Activated CD8-positive, alpha-beta T cell treated with anti-CD3 and anti-CD28 coated beads for 36 hours (primary cell): ENCODE results near the gene TAB2. TPM values are rescaled to one million over a fixed set of nuclear protein-coding genes. Genes with fewer than 3 reads are reported as not detected.

ENCODE experiments used
- ATAC-seq: fragments of 200-7000 bp; cut with Tn5 transposase; one replicate; pipeline ENCODE4 v1.10.0; 2021; ENCODE audit warnings: mild to moderate bottlenecking, moderate library complexity
- CTCF ChIA-PET: fragments of 350-600 bp; sonication (Branson Sonifier 250); formaldehyde crosslinking; loops from one replicate; lab custom pipeline; 2021; ENCODE audit warnings: antibody characterized with exemption; lab: Charles Lee
- POLR2A ChIA-PET: fragments of 350-600 bp; sonication (Branson Sonifier 250); formaldehyde crosslinking; loops from one replicate; lab custom pipeline; 2021; ENCODE audit warnings: antibody characterized with exemption; lab: Charles Lee
- DNase-seq: peaks from one replicate; pipeline ENCODE4 v3.0.0-alpha.2; 2020
- H3K27ac Mint-ChIP-seq: one replicate; pipeline ENCODE4 v1.8.0; 2021; ENCODE audit warnings: mild to moderate bottlenecking, mixed read lengths
- H3K27me3 Mint-ChIP-seq: one replicate; pipeline ENCODE4 v1.8.0; 2021; ENCODE audit warnings: mixed read lengths
- H3K36me3 Mint-ChIP-seq: one replicate; pipeline ENCODE4 v1.8.0; 2021; ENCODE audit warnings: low read depth, mixed read lengths
- H3K4me1 Mint-ChIP-seq: one replicate; pipeline ENCODE4 v1.8.0; 2021; ENCODE audit warnings: low read depth, mixed read lengths
- H3K4me3 Mint-ChIP-seq: one replicate; pipeline ENCODE4 v1.8.0; 2021; ENCODE audit warnings: mild to moderate bottlenecking, moderate library complexity, mixed read lengths
- H3K9me3 Mint-ChIP-seq: one replicate; pipeline ENCODE4 v1.8.0; 2021; ENCODE audit warnings: mixed read lengths
- intact Hi-C: fragments of 100-400 bp; cut with micrococcal nuclease; formaldehyde crosslinking; loops from one replicate; pipeline ENCODE4 v1.10.0; 2022
- total RNA-seq, 2 experiments: library from RNA; stranded (reverse); gene quantifications; one replicate each; pipeline ENCODE4 v1.2.3, GENCODE V29; 2021
- TF ChIP-seq, protein P1 (sequence below): fragments of 200-600 bp; IDR thresholded peaks from one replicate; pipeline ENCODE4 v1.8.0; 2022; ENCODE audit warnings: antibody characterized with exemption, mild to moderate bottlenecking

The TAB2 gene
- total RNA-seq, 2 experiments from 2014 or later, result 64.8 to 69.1 TPM

DNA sequence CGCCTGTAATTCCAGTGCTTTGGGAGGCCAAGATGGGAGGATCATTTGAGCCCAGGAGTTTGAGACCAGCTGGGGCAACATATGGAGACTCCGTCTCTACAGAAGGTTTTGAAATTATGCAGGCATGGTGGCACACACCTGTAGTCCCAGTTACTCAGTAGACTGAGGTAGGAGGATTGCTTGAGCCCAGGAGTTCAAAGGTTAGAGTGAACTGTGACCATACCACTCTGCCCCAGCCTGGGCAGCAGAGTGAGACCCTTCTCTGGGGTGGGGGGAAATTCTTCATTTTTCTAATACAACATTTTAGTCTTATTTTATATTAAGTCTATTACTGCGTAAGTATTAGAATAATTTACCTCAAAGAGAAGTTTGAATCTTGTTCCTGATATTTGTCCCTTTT is 62.5 kb downstream of the TAB2 start:
- Mint-ChIP-seq H3K36me3 (peaks cover 75% of the 10 kb centered on the region), H3K4me1 (peaks cover 69% of the 10 kb centered on the region), H3K9me3 (peaks cover 2% of the 10 kb centered on the region), H3K27ac (peak overlapping the region; percentile 75), H3K27me3 (no peaks in the 10 kb centered on the region), H3K4me3 (no peak overlapping the region)
- no peak for ATAC-seq
- ChIA-PET CTCF (interaction anchor here (0.9 to 3.6 kb wide), 2 partner anchors 52 to 352 kb away, joined by 3 to 14 read pairs; no protein-coding TSS in a partner anchor), POLR2A (no interaction called here)
- TF ChIP-seq, protein P1, sequence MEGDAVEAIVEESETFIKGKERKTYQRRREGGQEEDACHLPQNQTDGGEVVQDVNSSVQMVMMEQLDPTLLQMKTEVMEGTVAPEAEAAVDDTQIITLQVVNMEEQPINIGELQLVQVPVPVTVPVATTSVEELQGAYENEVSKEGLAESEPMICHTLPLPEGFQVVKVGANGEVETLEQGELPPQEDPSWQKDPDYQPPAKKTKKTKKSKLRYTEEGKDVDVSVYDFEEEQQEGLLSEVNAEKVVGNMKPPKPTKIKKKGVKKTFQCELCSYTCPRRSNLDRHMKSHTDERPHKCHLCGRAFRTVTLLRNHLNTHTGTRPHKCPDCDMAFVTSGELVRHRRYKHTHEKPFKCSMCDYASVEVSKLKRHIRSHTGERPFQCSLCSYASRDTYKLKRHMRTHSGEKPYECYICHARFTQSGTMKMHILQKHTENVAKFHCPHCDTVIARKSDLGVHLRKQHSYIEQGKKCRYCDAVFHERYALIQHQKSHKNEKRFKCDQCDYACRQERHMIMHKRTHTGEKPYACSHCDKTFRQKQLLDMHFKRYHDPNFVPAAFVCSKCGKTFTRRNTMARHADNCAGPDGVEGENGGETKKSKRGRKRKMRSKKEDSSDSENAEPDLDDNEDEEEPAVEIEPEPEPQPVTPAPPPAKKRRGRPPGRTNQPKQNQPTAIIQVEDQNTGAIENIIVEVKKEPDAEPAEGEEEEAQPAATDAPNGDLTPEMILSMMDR, result no peak
- intact Hi-C loops, result no loop called here
- DNase-seq, result no peak

DNA sequence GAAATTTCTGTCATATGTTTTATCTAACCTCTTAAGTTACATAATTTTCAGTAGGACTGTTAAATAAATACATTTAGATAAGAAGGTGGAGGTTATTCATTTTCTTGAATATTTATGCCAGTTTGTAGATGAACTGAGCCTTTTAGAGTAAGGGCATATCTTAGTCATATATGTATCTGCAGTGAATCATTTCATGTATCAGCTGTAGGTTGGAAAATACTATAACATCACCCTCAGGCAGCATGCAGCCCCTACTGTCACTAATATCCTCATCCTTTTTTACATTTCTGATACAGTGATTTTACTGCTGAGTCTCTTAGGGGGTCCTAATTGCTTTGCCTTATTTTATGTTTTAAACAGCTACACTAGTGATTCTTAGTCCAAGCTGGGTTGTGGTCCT is 63.0 kb downstream of the TAB2 start:
- H3K36me3 Mint-ChIP-seq, result peaks cover 76% of the 10 kb centered on the region
- intact Hi-C loops, result no loop called here
- peaks cover 2% of the 10 kb centered on the region for H3K9me3 Mint-ChIP-seq
- ChIA-PET CTCF (interaction anchor here (0.9 to 3.6 kb wide), 3 partner anchors 11 to 352 kb away, joined by 3 to 14 read pairs (median 3); no protein-coding TSS in a partner anchor), POLR2A (no interaction called here)
- H3K4me3 Mint-ChIP-seq, result no peak overlapping the region
- ATAC-seq, result peak; percentile 93
- peaks cover 66% of the 10 kb centered on the region for H3K4me1 Mint-ChIP-seq
- peak overlapping the region; percentile 61 for H3K27ac Mint-ChIP-seq
- TF ChIP-seq, protein P1, result no peak
- DNase-seq, result no peak
- H3K27me3 Mint-ChIP-seq, result no peaks in the 10 kb centered on the region

DNA sequence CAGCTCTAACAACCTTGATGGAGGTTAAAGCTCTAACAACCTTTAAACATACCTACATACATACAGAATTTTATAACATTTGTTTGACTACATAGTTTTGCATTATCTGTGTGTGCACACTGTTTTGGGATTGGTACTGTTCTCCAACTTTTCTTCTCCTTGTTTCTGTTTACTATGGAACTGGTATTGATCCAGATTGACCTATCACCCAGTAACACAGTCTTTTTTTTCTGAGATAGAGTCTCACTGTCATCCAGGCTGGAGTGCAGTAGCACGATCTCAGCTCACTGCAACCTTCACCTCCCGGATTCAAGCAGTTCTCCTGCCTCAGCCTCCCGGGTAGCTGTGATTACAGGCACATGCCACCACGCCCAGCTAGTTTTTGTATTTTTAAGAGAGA is 65.9 kb downstream of the TAB2 start:
- Mint-ChIP-seq H3K36me3 (peaks cover 86% of the 10 kb centered on the region), H3K9me3 (peaks cover 17% of the 10 kb centered on the region), H3K4me3 (no peak overlapping the region), H3K4me1 (peaks cover 69% of the 10 kb centered on the region), H3K27ac (peak overlapping the region; percentile 30), H3K27me3 (no peaks in the 10 kb centered on the region)
- ChIA-PET CTCF (interaction anchor here (3.6 kb wide), 1 partner anchor 49 kb away, joined by 14 read pairs; no protein-coding TSS in a partner anchor), POLR2A (interaction anchor here (0.6 kb wide), 1 partner anchor 15 kb away, joined by 3 read pairs; no protein-coding TSS in a partner anchor)
- no peak for ATAC-seq
- intact Hi-C loops, result no loop called here
- TF ChIP-seq, protein P1, result no peak
- DNase-seq, result no peak

DNA sequence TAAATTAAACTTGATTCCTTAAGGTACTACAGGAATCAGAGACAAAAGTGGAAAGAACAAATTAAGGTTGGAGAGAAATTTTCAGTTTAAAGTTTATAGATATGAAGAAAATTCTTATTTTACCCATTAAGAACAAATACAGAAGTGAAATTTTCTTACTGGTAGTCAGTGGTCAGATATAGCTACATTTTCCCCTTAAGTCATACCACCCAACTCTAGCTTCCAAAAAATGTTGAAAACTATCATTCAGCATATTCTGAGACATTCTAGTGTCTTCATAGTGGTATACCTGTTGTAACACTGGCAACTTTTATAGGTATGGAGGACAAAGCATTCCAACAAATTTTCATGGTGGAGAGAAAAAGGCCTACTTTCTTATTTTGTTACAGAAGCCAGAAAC is 67.0 kb downstream of the TAB2 start:
- POLR2A ChIA-PET, result no interaction called here

More for the DNA sequence above, 67.0 kb downstream of the TAB2 start:
- no peak for ATAC-seq
- TF ChIP-seq, protein P1, result no peak
- H3K9me3 Mint-ChIP-seq, result peaks cover 17% of the 10 kb centered on the region
- no peaks in the 10 kb centered on the region for H3K27me3 Mint-ChIP-seq
- H3K36me3 Mint-ChIP-seq, result peaks cover 78% of the 10 kb centered on the region
- H3K4me3 Mint-ChIP-seq, result no peak overlapping the region
- intact Hi-C loops, result no loop called here
- H3K27ac Mint-ChIP-seq, result no peak overlapping the region
- CTCF ChIA-PET, result interaction anchor here (0.8 kb wide), 1 partner anchor 48 kb away, joined by 3 read pairs; no protein-coding TSS in a partner anchor
- peaks cover 61% of the 10 kb centered on the region for H3K4me1 Mint-ChIP-seq
- DNase-seq, result no peak
